Mucosa of descending colon (tissue), 3 donors: ENCODE measurements around the gene CARMIL1. TPM values are rescaled to one million over a fixed set of nuclear protein-coding genes. Genes with fewer than 3 reads are reported as not detected.
"Not testable (repeated sequence)": the region's sequence is repeated elsewhere in the genome, so short reads cannot be mapped to it uniquely, and the experiment has no call there.

ENCODE experiments used
- ATAC-seq: fragments of 200-7000 bp; cut with Tn5 transposase; one replicate; pipeline ENCODE4 v1.9.1; 2020; ENCODE audit warnings: mild to moderate bottlenecking, moderate library complexity
- DNase-seq, 3 donors: peaks; one replicate each; pipeline ENCODE4 v3.0.0-alpha.2; 2020
- H3K36me3 ChIP-seq: fragments of 200-600 bp; one replicate; pipeline ENCODE4 v1.8.0; 2021; ENCODE audit warnings: low read depth, mild to moderate bottlenecking
- H3K4me1 ChIP-seq: fragments of 200-600 bp; one replicate; pipeline ENCODE4 v1.8.0; 2021; ENCODE audit warnings: low read depth, mild to moderate bottlenecking
- H3K4me3 ChIP-seq: fragments of 200-600 bp; one replicate; pipeline ENCODE4 v1.8.0; 2021; ENCODE audit warnings: mild to moderate bottlenecking
- H3K9me3 ChIP-seq: fragments of 200-600 bp; one replicate; pipeline ENCODE4 v1.8.0; 2021; ENCODE audit warnings: mild to moderate bottlenecking
- CTCF ChIP-seq: fragments of 200-600 bp; IDR thresholded peaks from one replicate; pipeline ENCODE4 v1.8.0; 2022; ENCODE audit warnings: antibody characterized with exemption, mild to moderate bottlenecking
- intact Hi-C, 2 donors: fragments of 100-400 bp; cut with DNase I in 1 of 2; cut with micrococcal nuclease in 1 of 2; formaldehyde crosslinking; loops; one replicate each; pipeline versions ENCODE4 v1.11.0 to v1.11.1; 2022; cut with DNase I, micrococcal nuclease
- total RNA-seq, 3 donors: library from RNA; stranded (reverse); fragmentation: NEBNext Ultra II Directional in 2 of 3; extraction: Animal tissue kit (Norgen Biotek cat#: 25700) in 2 of 3; gene quantifications; one replicate each; pipeline versions ENCODE4 v1.2.1 to v1.2.4, GENCODE V29; 2021 to 2023
- donor health status: DM: no; HTN: no; CAD: no; lungs with moderate emphysema.
- donor health status: DM: no; HTN: no; CAD: no.
- donor health status: DM: no; HTN: yes; CAD: no.

CARMIL1 gene
- total RNA-seq, 3 donors from 2014 or later: 21.8 to 61.0 (median 44.8) TPM

GRCh38 chr6:25296217-25296905, 17.2 kb downstream of the CARMIL1 start:
- Histone ChIP-seq H3K4me3 (no peak overlapping the region), H3K9me3 (no peaks in the 10 kb centered on the region), H3K36me3 (no peaks in the 10 kb centered on the region), H3K4me1 (peaks cover 8% of the 10 kb centered on the region)
- TF ChIP-seq CTCF: no peak
- intact Hi-C loops: no loop called here
- ATAC-seq (peak; percentile 34), DNase-seq (no peak)

DNA sequence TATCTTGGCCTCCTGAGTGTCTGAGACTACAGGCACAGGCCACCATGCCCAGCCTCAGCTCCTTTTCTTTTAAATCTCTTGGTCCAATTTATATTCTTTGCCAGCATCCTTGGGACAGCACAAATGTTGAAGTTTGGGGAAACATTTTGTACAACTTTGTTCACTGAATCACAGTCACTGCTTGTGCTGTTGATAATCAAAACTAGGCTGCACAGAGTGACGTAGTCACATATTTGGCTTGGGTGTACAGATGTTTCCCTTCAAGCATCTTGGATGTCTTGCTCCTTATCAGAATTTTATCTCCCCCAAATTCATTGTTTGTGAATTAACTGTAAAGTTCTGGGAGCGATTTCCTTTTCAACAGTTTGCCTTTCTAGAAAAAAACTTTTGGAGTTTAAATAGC, 17.9 kb downstream of the CARMIL1 start:
- DNase-seq (no peak), ATAC-seq (peak; percentile 11)
- peaks cover 14% of the 10 kb centered on the region for H3K4me1 ChIP-seq
- no peak overlapping the region for H3K4me3 ChIP-seq
- TF ChIP-seq CTCF: no peak
- no peaks in the 10 kb centered on the region for H3K9me3 ChIP-seq
- intact Hi-C loops: no loop called here
- H3K36me3 ChIP-seq: no peaks in the 10 kb centered on the region

- intact Hi-C loops: no loop called here
- no peak for ATAC-seq
- no peak for DNase-seq
- TF ChIP-seq CTCF: no peak
- H3K36me3 ChIP-seq: no peaks in the 10 kb centered on the region
- peaks cover 20% of the 10 kb centered on the region for H3K4me1 ChIP-seq
- H3K4me3 ChIP-seq: no peak overlapping the region
- no peaks in the 10 kb centered on the region for H3K9me3 ChIP-seq
Measured at GRCh38 chr6:25297823-25298522, 18.8 kb downstream of the CARMIL1 start.

DNA sequence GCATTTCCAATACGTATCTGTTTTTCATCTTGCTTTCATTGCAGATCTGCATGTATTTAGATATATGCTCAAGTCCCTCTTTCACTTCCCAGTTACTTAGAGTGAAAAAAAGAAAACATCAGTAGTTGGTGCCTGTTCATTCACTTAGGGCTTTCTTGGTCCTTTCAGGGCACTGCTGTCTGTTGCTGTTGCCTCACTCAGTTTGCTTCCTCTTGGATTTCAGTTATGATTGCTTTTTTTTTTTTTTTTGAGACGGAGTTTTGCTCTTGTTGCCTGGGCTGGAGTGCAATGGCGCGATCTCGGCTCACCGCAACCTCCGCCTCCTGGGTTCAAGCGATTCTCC, 19.3 kb downstream of the CARMIL1 start:
- ATAC-seq, H3K4me3 ChIP-seq, DNase-seq, H3K9me3 ChIP-seq, intact Hi-C loops, H3K36me3 ChIP-seq: not testable (repeated sequence)
- H3K4me1 ChIP-seq: peaks cover 20% of the 10 kb centered on the region

DNA sequence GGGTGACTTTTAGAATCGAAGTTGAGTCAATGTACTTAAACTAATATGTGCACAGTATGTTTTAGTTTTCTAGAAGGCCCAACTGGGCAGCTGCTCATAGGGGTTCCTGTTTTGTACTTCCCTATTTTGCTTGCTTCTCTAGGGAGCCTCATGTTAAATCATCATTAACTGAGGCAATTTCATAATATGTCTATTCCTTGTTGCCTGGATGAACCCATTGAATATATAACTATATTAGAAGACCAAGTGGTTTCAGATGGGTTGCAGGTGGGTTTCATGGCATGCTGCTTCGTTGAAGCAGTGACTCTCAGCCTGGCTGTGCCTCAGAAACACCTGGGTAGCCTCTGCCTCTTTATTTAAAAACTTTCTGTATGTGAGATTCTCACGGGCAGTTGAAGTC, 22.2 kb downstream of the CARMIL1 start:
- Histone ChIP-seq H3K4me1 (peaks cover 17% of the 10 kb centered on the region), H3K9me3 (no peaks in the 10 kb centered on the region), H3K36me3 (no peaks in the 10 kb centered on the region), H3K4me3 (no peak overlapping the region)
- intact Hi-C loops: no loop called here
- no peak for ATAC-seq
- TF ChIP-seq CTCF: no peak
- no peak for DNase-seq

GRCh38 chr6:25302151-25302550, 23.0 kb downstream of the CARMIL1 start:
- intact Hi-C loops: no loop called here
- Histone ChIP-seq H3K4me1 (peaks cover 17% of the 10 kb centered on the region), H3K9me3 (no peaks in the 10 kb centered on the region), H3K4me3 (no peak overlapping the region), H3K36me3 (no peaks in the 10 kb centered on the region)
- no peak for ATAC-seq
- TF ChIP-seq CTCF: no peak
- DNase-seq: no peak
